Activated CD8-positive, alpha-beta memory T cell treated with anti-CD3 and anti-CD28 coated beads, Interleukin-2, amount 10 ng/mL, durations not matched to agents 7 days and 5 days (primary cell): ENCODE results near the gene CDCA7L. TPM values are rescaled to one million over a fixed set of nuclear protein-coding genes. Genes with fewer than 3 reads are reported as not detected.
A peak's percentile ranks its signal among the peaks of the same experiment; 100 is the strongest.
"Not testable (repeated sequence)": the region's sequence is repeated elsewhere in the genome, so short reads cannot be mapped to it uniquely, and the experiment has no call there.

Source experiments
- ATAC-seq: fragments of 150-1000 bp; cut with Tn5 transposase; one replicate; pipeline ENCODE4 v1.10.0; 2021; ENCODE audit warnings: moderate library complexity
- CTCF ChIA-PET: fragments of 350-600 bp; sonication (Branson Sonifier 250); formaldehyde crosslinking; loops from one replicate; lab custom pipeline; 2021; ENCODE audit warnings: antibody characterized with exemption; lab: Charles Lee
- DNase-seq: peaks from one replicate; pipeline ENCODE4 v3.0.0-alpha.2; 2020
- H3K27ac Mint-ChIP-seq: one replicate; pipeline ENCODE4 v1.8.0; 2021; ENCODE audit warnings: mild to moderate bottlenecking, mixed read lengths
- H3K27me3 Mint-ChIP-seq: one replicate; pipeline ENCODE4 v1.8.0; 2021; ENCODE audit warnings: mixed read lengths
- H3K36me3 Mint-ChIP-seq: one replicate; pipeline ENCODE4 v1.8.0; 2021; ENCODE audit warnings: mild to moderate bottlenecking, mixed read lengths
- H3K4me1 Mint-ChIP-seq: one replicate; pipeline ENCODE4 v1.8.0; 2021; ENCODE audit warnings: mixed read lengths
- H3K4me3 Mint-ChIP-seq: one replicate; pipeline ENCODE4 v1.8.0; 2021; ENCODE audit warnings: mild to moderate bottlenecking, moderate library complexity, mixed read lengths
- H3K9me3 Mint-ChIP-seq: one replicate; pipeline ENCODE4 v1.8.0; 2022; ENCODE audit warnings: low read depth, mixed read lengths
- total RNA-seq, 2 experiments: library from RNA; stranded (reverse); gene quantifications; one replicate each; pipeline ENCODE4 v1.2.3, GENCODE V29; 2021

CDCA7L gene
- total RNA-seq, 2 experiments from 2014 or later, result 59.0 to 103 TPM

DNA sequence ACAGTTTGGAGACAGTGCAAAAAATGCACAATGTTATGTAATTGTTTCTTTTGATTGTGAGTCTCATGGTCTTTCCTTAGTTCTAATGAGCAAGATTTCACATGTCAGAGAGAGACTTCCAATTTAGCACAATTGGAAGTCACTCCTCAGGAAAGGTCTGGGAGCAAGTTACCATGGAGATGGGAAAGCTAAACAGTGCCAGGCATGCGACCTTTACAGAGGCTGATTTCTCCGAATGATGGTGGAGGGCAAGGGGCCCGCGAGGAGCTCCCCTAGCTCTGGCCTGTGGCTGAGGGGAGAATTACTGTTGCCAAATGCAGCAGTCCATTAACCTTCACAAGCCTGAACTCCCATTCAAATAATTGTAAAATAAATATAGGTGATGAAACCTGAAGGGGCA lies 59.3 kb downstream of the CDCA7L start:
- Mint-ChIP-seq H3K9me3 (no peaks in the 10 kb centered on the region), H3K27ac (no peak overlapping the region), H3K27me3 (no peaks in the 10 kb centered on the region), H3K36me3 (no peaks in the 10 kb centered on the region), H3K4me3 (no peak overlapping the region), H3K4me1 (no peaks in the 10 kb centered on the region)
- DNase-seq (no peak), ATAC-seq (no peak)
- CTCF ChIA-PET, result no interaction called here

DNA sequence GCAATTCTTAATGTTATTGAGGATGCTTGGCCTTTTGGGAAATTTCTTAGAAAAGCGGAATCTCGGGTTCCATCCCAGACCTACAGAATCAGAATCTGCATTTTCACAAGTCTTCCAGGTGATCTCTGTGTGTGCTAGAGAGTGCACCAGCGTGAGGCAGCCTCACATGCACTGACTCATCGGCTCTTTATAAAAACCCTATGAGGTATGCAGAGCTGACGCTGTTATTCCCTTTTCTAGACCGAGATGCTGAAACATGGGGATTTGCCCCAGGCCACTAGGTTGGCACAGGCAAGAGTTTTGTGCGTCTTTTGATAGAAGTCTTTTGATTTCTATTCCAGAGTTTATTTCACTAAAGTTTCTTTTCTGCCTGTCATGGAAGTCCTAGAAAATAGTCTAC lies 61.2 kb downstream of the CDCA7L start:
- no peaks in the 10 kb centered on the region for H3K27me3 Mint-ChIP-seq
- no peaks in the 10 kb centered on the region for H3K9me3 Mint-ChIP-seq
- no peak overlapping the region for H3K27ac Mint-ChIP-seq
- H3K36me3 Mint-ChIP-seq, result no peaks in the 10 kb centered on the region
- no peak overlapping the region for H3K4me3 Mint-ChIP-seq
- no peaks in the 10 kb centered on the region for H3K4me1 Mint-ChIP-seq
- no peak for ATAC-seq
- no peak for DNase-seq
- CTCF ChIA-PET, result no interaction called here

DNA sequence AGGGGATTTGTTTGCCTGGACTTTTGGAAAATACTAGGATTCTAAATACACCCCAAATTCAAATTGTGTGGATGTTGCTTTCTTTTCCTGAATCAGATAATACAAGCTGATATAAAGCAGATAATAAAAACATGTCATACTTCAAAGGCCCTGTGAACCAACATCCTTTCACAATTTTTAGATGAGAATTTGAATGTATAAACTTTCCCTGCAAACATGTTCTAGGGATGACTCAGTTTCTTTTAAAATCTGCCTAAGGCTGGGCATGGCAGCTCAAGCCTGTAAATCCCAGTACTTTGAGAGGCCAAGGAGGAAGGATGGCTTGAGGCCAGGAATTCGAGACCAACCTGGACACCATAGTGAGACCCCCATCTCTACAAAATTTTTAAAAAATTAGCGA lies 62.2 kb downstream of the CDCA7L start:
- ATAC-seq, result not testable (repeated sequence)
- CTCF ChIA-PET, result interaction anchor here (1.2 kb wide), 1 partner anchor 15 kb away, joined by 3 read pairs; no protein-coding TSS in a partner anchor

DNA sequence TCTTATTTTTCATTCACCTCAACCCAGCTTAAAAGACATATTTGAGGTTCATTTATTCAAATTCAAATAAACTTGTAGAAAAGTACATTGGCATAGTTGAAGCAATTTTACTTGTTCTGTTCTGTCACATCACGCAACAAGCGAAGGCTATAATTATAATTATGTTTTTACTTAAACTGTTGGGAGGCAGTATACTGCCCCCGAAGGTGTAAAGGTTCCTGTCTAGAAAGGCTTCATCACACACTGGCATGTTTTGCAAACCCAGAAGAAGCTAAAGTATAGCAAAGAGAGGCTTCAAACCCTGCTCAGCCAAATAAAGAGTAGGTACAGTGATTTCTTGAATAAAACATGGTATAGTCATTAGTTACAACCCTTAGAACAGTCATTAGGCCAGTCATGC lies 62.6 kb downstream of the CDCA7L start:
- Mint-ChIP-seq H3K9me3 (no peaks in the 10 kb centered on the region), H3K27me3 (no peaks in the 10 kb centered on the region), H3K4me1 (no peaks in the 10 kb centered on the region), H3K27ac (no peak overlapping the region), H3K36me3 (no peaks in the 10 kb centered on the region), H3K4me3 (no peak overlapping the region)
- CTCF ChIA-PET, result interaction anchor here (1.2 kb wide), 1 partner anchor 15 kb away, joined by 3 read pairs; no protein-coding TSS in a partner anchor
- ATAC-seq (no peak), DNase-seq (no peak)

More for the DNA sequence above, 62.2 kb downstream of the CDCA7L start:
- not testable (repeated sequence) for DNase-seq, H3K27me3 Mint-ChIP-seq, H3K27ac Mint-ChIP-seq, H3K4me1 Mint-ChIP-seq, H3K9me3 Mint-ChIP-seq, H3K36me3 Mint-ChIP-seq, H3K4me3 Mint-ChIP-seq

DNA sequence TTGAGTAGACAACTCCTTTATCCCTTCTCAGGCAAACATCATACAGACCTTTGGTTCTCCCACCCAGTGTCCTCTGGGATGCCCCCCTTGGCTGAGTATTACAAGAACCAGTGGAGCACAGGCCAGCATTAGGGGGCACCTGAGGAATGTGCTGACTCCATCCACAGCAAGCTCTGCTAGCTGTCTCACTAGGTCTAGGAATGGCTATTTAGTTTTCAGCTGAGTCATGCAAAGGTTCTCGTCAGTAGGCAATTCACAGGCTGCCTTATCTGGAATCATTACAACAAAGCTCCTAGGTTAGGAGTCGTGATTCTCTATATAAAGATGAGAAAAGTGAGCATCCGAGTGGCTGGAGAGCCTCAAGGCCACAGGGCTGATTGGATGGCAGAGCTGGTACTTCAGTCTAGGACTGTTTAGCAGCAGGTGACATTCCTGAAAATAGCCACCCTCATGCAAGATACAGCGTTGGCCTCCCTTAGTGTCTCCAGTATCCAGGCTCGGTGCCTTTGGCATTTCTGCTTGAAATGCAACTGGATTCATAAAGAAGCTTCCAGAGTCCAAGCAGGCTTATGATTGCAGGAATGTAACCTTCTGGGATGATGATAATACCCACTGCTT lies 75.8 kb downstream of the CDCA7L start:
- ATAC-seq (no peak), DNase-seq (no peak)
- H3K27me3 Mint-ChIP-seq, result peaks cover 3% of the 10 kb centered on the region
- CTCF ChIA-PET, result interaction anchor here (0.6 kb wide), 1 partner anchor 74 kb away, joined by 3 read pairs; no protein-coding TSS in a partner anchor
- no peak overlapping the region for H3K4me3 Mint-ChIP-seq
- H3K9me3 Mint-ChIP-seq, result no peaks in the 10 kb centered on the region
- no peaks in the 10 kb centered on the region for H3K4me1 Mint-ChIP-seq
- no peak overlapping the region for H3K27ac Mint-ChIP-seq
- H3K36me3 Mint-ChIP-seq, result peaks cover 1% of the 10 kb centered on the region

DNA sequence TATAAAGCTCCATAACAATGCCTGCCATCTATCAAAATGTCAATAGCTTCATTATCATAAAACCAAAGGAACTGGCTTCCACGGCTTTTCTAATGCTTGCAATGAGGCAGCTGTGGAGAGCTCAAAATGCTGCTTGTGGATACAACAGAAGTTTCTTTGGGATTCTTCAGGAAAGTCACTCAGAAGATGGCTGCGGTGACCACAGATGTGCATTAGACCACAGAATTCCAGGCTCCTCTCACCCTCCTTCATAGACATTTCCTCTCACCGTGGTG lies 77.2 kb downstream of the CDCA7L start:
- Mint-ChIP-seq H3K27ac (no peak overlapping the region), H3K9me3 (no peaks in the 10 kb centered on the region), H3K27me3 (peaks cover 3% of the 10 kb centered on the region), H3K4me3 (no peak overlapping the region), H3K4me1 (no peaks in the 10 kb centered on the region), H3K36me3 (peaks cover 1% of the 10 kb centered on the region)
- ATAC-seq (no peak), DNase-seq (no peak)
- CTCF ChIA-PET, result interaction anchor here (0.8 kb wide), 1 partner anchor 15 kb away, joined by 3 read pairs; no protein-coding TSS in a partner anchor

DNA sequence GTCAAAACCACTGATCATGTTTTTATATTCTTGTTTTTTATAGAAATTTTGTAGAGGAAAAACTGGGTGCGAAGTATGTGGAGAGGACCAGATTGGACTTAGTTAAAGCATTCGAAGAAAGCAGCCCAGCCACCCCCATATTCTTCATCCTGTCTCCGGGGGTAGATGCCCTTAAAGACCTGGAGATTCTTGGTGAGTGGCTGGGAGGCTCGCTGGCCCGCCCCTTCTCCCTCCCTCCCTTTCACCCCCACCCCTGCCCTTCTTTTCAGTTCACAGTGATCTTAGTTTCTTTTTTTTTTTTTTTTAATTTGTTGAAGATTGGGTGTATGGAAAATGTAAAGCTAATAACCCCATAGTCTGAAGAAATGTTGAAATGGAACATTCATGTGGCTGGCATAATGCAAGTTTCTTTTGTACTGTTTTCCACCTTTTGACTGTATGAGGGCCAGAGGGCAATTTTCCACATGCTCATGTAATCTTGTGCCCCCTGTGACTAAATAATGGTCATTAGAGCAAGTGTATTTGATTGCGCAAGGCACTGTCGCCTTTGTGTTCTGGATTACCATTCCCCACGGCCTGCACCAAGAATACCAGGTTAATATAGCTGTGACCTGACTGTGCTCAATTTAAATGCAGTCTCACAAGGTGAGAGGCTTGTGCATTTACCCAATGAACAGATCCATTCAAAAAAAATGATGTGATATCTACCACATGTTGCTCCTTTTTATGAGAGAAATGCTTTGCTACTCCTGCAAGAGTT lies 77.7 kb downstream of the CDCA7L start:
- CTCF ChIA-PET, result interaction anchor here (0.8 kb wide), 1 partner anchor 16 kb away, joined by 3 read pairs; no protein-coding TSS in a partner anchor
- H3K4me1 Mint-ChIP-seq, result no peaks in the 10 kb centered on the region
- H3K27ac Mint-ChIP-seq, result no peak overlapping the region

DNA sequence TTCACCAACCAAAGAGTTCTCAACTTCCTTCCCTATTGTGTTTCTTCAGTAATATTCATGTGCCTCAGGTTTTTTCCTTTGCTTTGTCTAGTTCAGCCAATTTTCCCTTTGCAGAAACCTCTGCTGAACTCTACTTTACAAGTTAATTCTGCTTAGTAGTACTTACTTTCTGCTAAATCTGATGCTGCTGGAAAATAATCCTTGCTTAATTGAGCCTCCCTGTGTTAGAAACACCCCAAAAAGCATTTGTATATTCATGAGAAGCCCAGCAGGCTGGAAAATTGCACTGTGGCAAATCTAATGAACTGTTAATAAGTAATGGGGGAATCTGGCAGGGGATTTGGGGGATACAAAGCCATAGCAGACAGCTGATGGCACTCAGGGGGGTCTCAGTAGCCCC lies 78.5 kb downstream of the CDCA7L start:
- Mint-ChIP-seq H3K9me3 (no peaks in the 10 kb centered on the region), H3K36me3 (peaks cover 1% of the 10 kb centered on the region)
- CTCF ChIA-PET, result no interaction called here

More for the DNA sequence above, 77.7 kb downstream of the CDCA7L start:
- Mint-ChIP-seq H3K4me3 (no peak overlapping the region), H3K9me3 (no peaks in the 10 kb centered on the region), H3K27me3 (peaks cover 3% of the 10 kb centered on the region), H3K36me3 (peaks cover 1% of the 10 kb centered on the region)
- DNase-seq, result no peak
- no peak for ATAC-seq

DNA sequence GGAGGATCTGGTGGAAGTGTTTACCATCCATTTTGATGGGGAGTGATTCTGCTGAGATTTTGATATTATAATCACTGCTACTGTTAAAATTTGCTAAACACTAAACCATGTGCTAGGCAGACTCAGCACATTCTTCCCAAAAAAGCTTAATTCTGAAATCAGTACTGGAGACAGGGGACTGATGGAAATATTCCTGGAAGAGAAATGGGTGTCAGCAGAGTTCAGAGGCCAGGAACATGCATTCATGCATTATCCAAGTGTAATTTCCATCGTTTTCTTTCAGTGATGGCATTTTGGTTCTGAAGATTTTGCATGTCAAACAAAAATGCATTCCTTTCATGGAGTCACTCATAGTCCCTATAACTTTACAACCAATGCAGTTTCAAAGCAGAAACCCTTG lies 79.0 kb downstream of the CDCA7L start:
- H3K36me3 Mint-ChIP-seq, result peaks cover 1% of the 10 kb centered on the region
- CTCF ChIA-PET, result no interaction called here

More for the DNA sequence above, 78.5 kb downstream of the CDCA7L start:
- H3K4me3 Mint-ChIP-seq, result no peak overlapping the region
- ATAC-seq (no peak), DNase-seq (no peak)
- no peaks in the 10 kb centered on the region for H3K4me1 Mint-ChIP-seq
- H3K27me3 Mint-ChIP-seq, result peaks cover 3% of the 10 kb centered on the region
- H3K27ac Mint-ChIP-seq, result no peak overlapping the region

DNA sequence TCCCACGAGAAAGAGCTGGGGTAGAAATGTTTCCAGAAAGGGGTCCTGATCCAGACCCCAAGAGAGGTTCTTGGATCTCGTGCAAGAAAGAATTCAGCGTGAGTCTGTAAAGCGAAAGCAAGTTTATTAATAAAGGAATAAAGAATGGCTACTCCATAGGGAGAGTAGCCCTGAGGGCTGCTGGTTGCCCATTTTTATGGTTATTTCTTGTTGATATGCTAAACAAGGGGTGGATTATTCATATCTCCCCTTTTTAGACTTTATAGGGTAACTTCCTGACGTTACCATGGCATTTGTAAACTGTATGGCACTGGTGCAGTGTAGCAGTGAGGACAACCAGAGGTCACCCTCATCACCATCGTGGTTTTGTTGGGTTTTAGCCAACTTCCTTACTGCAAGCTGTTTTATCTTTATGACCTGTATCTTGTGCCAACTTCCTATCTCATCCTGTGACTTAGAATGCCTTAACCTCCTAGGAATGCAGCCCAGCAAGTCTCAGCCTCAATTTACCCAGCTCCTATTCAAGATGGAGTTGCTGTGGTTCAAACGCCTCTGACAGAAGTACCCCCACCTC lies 80.0 kb downstream of the CDCA7L start:
- H3K4me1 Mint-ChIP-seq, CTCF ChIA-PET, H3K4me3 Mint-ChIP-seq, ATAC-seq, H3K36me3 Mint-ChIP-seq, H3K27me3 Mint-ChIP-seq, DNase-seq, H3K9me3 Mint-ChIP-seq, H3K27ac Mint-ChIP-seq: not testable (repeated sequence)

More for the DNA sequence above, 79.0 kb downstream of the CDCA7L start:
- H3K4me1 Mint-ChIP-seq, result no peaks in the 10 kb centered on the region
- no peak for DNase-seq
- H3K27me3 Mint-ChIP-seq, result peaks cover 3% of the 10 kb centered on the region
- ATAC-seq, result no peak
- H3K4me3 Mint-ChIP-seq, result no peak overlapping the region
- no peaks in the 10 kb centered on the region for H3K9me3 Mint-ChIP-seq
- no peak overlapping the region for H3K27ac Mint-ChIP-seq

DNA sequence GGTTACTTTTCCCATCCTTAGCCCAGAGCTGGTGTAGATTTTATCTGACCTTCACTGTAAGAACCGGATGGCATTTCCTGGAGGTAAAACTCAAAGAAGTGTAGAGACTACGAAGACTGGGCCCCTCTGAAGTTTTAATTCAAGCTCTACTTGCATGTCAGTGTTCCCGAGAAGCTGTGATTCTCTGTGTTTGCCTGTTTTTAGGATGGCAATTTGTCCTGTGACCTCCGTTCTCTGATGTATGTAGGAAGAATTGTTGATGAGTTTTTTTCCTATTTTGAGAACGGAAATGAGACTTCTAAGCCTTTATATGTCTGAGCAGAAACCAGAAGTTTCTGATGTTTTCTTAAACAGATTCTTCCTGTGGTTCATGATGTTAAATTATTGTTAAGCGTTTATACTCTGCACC lies 94.1 kb downstream of the CDCA7L start:
- Mint-ChIP-seq H3K36me3 (no peaks in the 10 kb centered on the region), H3K27ac (peak overlapping the region; percentile 69), H3K4me1 (peaks cover 11% of the 10 kb centered on the region), H3K27me3 (peaks cover 4% of the 10 kb centered on the region), H3K9me3 (no peaks in the 10 kb centered on the region), H3K4me3 (no peak overlapping the region)
- ATAC-seq (no peak), DNase-seq (no peak)
- CTCF ChIA-PET, result no interaction called here
